Ramos (cell line): ENCODE results near the gene IRF4.

Experiments
- in situ Hi-C: fragments of 300-500 bp; cut with MboI; formaldehyde crosslinking; loops from one replicate; pipeline ENCODE4 v1.14.3; 2022; ENCODE audit warnings: low sequenced_read_pairs; ENCODE audit not compliant: unreplicated experiment

IRF4 gene

GRCh38 chr6:391559-392440 is at the start of gene IRF4:
Gene IRF4, plus strand, starts transcription at chr6:391752. Its CDS starts 1,401 bp downstream, at chr6:393153.
- in situ Hi-C loops = no loop called here

GRCh38 chr6:341914-342831 is 49.4 kb upstream of the IRF4 start:
- in situ Hi-C loops = no loop called here

- in situ Hi-C loops = no loop called here
Measured at GRCh38 chr6:342832-343179, 48.7 kb upstream of the IRF4 start.

DNA sequence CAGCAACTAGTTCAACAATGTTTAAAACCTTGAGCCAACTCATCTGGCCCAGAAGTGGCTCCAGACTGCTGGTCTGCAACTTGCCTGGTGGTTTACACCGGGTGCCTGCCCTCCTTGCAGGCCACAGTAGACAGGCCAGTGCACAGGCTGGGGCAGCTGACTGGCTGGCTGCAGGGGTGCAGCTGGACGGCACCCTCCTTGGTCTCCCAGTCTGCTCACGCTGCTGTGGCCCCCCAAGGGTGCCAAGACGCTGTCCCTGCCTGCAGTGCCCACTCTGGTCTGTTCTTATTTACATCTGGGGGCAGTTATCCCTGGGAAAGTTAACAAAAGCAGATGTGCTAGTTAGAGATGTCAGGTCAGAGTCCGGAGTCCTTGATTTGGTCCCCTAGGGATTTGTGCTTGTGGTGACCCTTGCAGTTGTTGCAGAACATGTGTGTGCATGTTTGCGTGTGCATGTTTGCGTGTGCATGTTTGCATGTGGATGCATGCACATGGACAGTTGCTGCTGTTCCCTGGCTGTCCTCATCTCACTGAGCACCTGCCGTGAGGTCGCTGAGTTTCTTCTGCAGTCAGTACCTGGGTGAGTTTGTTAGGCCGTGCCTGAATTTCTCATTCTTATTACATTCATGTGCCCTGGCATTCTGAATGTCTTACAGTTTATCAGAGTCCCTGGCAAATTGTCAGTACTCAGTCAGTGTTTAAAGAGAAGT is 48.2 kb upstream of the IRF4 start:
- in situ Hi-C loops = no loop called here

GRCh38 chr6:343960-344815 is 47.4 kb upstream of the IRF4 start:
- in situ Hi-C loops = no loop called here

DNA sequence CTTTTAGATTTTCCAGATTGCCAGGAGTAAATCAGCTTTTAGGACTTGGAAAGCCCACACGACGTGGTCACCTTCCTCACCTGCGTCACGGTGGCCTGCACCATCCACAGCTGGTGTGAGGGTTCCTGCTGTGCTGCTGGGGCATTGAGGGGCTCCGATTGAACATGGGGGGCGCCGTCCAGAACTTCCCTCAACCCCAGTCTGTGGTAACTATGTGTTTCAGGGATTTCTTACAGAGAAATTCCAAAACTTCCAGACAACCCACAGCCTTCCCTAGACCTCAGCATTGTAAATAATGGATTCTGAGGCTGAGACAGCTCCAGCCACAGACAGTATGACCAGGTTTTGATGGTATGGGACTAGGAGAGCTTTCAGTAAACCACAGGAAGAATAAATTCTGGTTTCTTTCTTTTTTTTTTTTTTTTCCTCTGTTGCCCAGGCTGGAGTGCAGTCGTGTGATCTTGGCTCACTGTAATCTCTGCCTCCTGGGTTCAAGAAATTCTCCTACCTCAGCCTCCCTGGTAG is 46.7 kb upstream of the IRF4 start:
- in situ Hi-C loops = no loop called here

- in situ Hi-C loops = no loop called here
Measured at GRCh38 chr6:345747-346385, 45.7 kb upstream of the IRF4 start.

GRCh38 chr6:346386-347030 is 45.0 kb upstream of the IRF4 start:
- in situ Hi-C loops = no loop called here

GRCh38 chr6:347232-347631 is 44.3 kb upstream of the IRF4 start:
- in situ Hi-C loops = no loop called here

GRCh38 chr6:347951-348859 is 43.3 kb upstream of the IRF4 start:
- in situ Hi-C loops = no loop called here

GRCh38 chr6:348860-349396 is 42.6 kb upstream of the IRF4 start:
- in situ Hi-C loops = no loop called here

DNA sequence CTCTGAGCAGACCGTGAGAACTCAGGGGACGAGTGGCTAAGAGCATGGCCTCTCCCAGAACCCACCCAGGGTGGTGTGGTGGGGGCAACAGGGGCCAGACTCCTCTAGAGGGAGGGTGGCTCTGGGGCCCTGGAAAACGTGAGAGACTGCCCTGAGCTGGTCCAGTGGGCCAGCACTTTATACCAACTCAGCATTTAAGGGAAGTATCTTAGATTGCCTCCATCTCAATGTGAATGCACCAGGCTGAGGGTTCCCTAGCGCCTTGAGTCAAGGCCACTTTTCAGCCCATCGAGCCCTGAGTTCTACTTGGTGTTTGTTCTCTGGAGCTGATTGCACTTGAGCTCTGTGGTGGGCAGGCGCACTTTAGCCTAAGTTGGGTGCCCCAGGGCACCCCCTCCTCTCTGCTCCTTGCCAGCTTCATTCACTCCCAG is 42.0 kb upstream of the IRF4 start:
- in situ Hi-C loops = no loop called here

GRCh38 chr6:350371-350770 is 41.2 kb upstream of the IRF4 start:
- in situ Hi-C loops = no loop called here

- in situ Hi-C loops = no loop called here
Measured at GRCh38 chr6:351011-351866, 40.3 kb upstream of the IRF4 start.

GRCh38 chr6:351867-352289 is 39.7 kb upstream of the IRF4 start:
- in situ Hi-C loops = no loop called here

DNA sequence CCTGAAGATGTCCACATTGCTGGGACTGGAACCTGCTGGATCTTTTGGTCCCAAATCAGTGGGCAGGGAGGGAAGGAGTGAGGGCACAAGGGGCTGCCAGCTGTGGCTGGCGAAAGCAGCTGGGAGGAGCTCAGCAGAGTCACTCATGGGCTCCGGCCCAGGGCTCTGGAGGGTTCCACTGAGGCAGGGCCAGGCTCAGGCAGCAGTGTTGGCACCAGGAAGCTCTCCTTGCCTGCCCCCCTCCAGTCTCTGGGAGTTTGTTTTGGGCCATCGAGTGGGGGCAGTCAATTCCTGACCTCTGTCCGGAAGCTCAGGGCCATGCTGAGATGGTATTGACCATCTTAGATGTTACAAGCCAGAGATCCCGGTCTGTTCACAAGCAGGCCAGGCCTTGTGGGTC is 39.1 kb upstream of the IRF4 start:
- in situ Hi-C loops = no loop called here
